ENCODE data around the gene THOC6.
"Not testable (repeated sequence)": the region's sequence is repeated elsewhere in the genome, so short reads cannot be mapped to it uniquely, and the experiment has no call there.

Gene THOC6

GRCh38 chr16:3030222-3031212, 6.7 kb downstream of the THOC6 start:
- no peak for DNase-seq (ENCODE audit: low spot score)

DNA sequence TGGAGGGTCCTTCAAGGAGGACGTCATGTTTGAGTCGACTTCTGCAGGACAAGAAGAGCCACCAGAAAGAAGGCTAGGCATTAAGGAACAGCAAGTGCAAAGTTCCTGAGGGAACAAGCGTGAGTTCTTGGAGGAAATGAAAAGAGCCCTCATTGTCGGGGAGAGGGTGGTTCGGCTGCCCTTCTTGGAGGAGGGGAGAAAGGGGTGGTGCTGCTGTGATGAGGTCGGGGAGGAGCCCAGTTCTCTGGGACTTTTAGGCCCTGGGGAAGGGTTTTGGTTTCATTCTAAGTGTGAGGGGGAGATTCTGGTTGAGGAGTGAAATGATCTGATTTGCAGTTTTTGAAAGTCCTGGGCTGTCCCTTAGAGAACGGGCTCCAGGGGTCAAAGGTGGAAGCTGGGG, 8.8 kb downstream of the THOC6 start:
- no peak for DNase-seq (ENCODE audit: low spot score)

DNA sequence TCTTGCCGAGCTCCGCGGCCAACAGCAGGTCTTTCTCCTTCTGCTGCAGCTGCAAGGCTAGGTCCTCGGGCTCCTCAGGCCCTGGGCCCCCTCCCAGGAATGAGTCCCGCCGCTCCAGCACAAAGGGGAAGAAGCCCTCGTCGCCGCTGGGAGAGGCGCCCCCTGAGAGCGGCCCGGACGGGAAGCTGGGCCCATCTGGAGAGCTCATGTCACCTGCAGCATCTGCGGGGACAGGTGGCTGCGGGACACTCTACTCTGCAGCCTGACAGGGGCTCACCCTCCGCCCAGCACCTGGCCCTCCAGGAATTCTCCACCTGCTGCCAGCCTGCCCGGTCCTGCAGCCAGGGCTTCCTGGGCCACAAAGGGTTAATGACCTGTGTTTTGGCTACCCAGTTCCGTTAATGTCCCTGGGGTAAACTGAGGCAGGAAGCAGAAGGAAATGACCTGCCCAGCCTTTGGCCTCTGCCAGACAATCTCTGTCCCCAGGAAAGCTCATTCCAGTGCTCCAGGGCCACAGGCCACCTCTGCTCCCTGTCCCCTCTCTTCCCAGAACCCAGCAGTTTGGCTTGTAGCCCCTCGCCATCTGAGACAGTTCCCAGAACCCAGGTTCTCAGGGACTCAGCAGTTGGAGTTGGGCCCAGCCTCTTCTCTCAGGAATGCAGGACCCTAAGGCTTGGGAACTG, 11.6 kb downstream of the THOC6 start:
- DNase-seq (ENCODE audit: low spot score), result no peak

- no peak for DNase-seq (ENCODE audit: low spot score)
Measured at GRCh38 chr16:3035972-3036725, 12.3 kb downstream of the THOC6 start.

- no peak for DNase-seq (ENCODE audit: low spot score)
Measured at GRCh38 chr16:3036726-3037315, 13.0 kb downstream of the THOC6 start, which contains the start of gene BICDL2. BICDL2 (minus strand) TSS chr16:3036944; CDS start chr16:3035496, 1,448 bp downstream.

DNA sequence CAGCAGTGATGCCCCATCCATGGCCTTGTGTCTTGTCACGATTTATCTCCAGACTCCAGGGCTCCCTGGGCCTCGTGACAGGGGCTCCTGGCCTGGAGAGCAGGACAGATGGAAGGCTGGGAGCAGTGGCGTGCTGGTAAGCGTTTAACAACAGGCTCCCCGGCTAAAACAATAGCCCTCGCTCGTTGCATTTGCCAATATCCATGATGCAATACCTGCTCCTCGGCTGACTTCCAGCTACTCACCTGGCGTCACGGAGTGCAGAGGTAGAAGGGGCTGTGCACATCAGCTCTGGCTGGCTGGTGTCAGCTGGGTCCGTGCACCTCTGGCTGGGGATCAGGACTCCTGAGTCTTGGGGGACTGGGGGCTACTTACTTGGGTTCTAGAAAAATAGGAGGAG, 14.4 kb downstream of the THOC6 start:
- DNase-seq (ENCODE audit: low spot score), result no peak

DNA sequence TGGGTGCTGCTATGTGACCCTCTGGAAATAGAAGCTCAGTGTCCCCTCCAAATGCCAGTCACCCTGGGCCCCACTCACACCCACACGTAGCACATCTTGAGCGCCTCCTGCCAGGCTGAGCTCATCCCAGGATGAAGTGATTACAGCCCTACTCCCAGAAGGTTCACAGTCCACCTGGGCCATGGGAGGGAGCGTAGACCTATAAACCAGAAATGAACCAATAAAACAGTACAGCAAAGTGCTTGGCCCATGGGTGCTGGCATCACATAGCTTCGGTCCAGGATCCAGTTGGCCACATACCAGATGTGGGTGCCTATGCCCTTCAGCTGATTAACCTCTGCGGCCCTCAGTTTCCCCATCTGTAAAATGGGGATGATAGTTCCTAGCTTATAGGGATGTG, 15.1 kb downstream of the THOC6 start:
- no peak for DNase-seq (ENCODE audit: low spot score)

DNA sequence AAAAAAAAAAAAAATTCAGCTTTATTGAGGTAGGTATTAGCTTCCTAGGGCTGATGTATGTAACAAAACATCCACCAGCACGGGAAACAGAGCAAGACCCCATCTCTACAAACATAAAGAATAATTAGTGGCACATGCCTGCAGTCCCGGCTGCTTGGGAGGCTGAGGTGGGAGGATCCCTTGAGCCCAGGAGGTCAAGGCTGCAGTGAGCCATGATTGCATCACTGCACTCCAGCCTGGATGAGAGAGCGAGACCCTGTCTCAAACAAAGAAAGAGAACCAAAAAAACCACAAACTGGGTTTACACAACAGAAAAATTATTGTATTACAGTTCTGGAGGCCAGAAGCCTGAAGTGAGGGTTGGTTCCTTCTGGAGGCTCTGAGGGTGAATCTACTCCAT, 18.5 kb downstream of the THOC6 start:
- no peak for DNase-seq (ENCODE audit: low spot score)

DNA sequence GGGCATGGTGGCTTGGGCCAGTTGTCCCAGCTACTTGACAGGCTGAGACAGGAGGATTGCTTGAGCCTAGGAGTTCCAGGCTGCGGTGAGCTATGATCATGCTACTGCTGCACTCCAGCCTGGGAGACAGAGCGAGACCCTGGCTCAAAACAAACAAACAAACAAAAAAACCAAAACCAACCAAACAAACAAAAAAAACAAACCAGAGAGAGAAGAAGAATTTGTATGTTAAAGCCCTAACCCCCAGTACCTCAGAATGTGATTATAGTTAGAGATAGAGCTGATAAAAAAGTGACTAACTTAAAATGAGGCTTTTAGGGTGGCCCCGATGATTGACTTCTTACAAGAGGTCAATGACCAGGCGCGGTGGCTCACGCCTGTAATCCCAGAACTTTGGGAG, 20.9 kb downstream of the THOC6 start:
- DNase-seq (ENCODE audit: low spot score), result no peak

DNA sequence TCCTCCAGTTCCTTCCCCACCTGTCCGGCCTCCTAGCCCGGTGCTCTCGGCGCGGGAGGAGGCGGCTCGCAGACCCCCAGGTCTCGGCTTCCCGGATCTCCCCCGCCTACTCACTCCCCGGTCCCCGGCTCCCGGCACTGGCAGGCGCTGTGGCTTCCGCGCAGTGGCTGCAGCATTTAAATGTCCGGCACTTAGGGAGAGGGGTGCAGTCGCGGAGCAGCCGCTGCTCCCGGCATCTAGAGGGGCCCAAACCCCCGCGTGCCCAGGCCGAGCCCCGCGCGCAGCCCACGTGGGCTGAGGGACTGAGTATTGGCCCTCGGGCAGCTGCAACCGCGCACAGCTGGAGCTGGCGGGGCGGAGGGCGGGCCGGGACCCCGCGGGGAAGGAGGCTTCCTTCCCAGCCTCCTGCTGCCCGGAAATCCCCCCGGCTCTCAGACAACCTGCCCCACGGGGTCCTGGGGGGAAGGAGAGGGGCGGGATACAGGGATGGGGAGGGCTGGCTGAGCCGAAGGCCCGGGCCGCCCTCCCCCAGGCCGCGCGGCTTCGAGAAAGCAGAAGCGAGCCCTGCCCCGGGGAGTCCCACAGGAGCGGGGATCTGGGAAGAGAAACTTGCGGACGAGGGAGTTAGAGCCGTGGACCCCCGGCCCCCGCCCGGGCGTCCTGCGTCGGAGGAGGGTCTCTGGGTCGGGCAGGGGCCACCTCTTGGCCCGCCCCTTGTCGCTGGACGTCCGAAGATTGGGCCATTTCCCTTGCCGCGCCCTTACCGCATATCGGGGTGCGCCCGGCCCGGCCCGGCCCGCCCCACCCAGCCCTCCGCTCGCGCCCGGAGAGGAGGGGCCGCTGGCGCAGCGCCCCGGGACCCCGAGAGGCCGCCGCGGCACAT, 22.2 kb downstream of the THOC6 start, which contains the start of gene MMP25:
MMP25 (plus strand) TSS at position 804 of the 883 bp plus-strand sequence. CDS start 357 bp downstream, outside the sequence.
- DNase-seq (ENCODE audit: low spot score), result no peak

GRCh38 chr16:3046641-3047386, 23.0 kb downstream of the THOC6 start:
- no peak for DNase-seq (ENCODE audit: low spot score)

DNA sequence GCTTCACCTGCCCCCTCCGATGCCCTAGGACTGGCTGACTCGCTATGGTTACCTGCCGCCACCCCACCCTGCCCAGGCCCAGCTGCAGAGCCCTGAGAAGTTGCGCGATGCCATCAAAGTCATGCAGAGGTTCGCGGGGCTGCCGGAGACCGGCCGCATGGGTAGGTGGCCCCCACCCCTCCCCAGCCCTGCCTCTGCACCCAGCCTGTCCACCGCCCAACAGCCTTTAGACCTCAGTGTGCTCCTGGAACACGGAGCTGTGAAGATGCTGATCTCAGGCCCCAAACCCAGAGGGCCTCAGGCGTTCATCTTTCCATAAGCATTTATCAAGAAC, 23.5 kb downstream of the THOC6 start:
- no peak for DNase-seq (ENCODE audit: low spot score)

GRCh38 chr16:3049921-3050481, 26.2 kb downstream of the THOC6 start:
- DNase-seq (ENCODE audit: low spot score), result no peak

- no peak for DNase-seq (ENCODE audit: low spot score)
Measured at GRCh38 chr16:3050487-3050886, 26.7 kb downstream of the THOC6 start.

DNA sequence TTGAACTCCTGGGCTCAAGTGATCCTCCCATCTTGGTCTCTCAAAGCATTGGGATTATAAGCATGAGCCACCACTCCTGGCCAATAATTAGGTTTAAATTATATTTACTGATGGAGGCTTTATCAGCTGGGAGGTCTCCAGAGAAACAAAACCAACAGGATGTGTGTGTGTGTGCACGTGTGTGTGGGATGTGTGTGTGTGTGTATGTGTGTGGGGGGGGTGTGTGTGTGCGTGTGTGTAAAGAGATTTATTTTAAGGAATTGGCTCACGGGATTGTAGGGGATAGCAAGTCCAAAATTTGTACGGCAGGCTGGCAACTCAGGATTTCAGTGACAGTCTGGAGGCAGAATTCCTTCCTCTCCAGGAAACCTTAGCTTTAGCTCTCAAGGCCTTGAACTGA, 27.2 kb downstream of the THOC6 start:
- no peak for DNase-seq (ENCODE audit: low spot score)

GRCh38 chr16:3051494-3051893, 27.7 kb downstream of the THOC6 start:
- DNase-seq (ENCODE audit: low spot score), result no peak

GRCh38 chr16:3052571-3053329, 28.9 kb downstream of the THOC6 start:
- DNase-seq (ENCODE audit: low spot score), result not testable (repeated sequence)

- DNase-seq (ENCODE audit: low spot score), result not testable (repeated sequence)
Measured at GRCh38 chr16:3053330-3053710, 29.5 kb downstream of the THOC6 start.
